Activated CD4-positive, alpha-beta T cell treated with anti-CD3 and anti-CD28 coated beads for 1 hour (primary cell): ENCODE measurements around the gene CISD3.

Experiments
- DNase-seq: peaks from one replicate; pipeline ENCODE4 v3.0.0-alpha.2; 2020

Gene CISD3

GRCh38 chr17:38729886-38730525 is at the start of gene CISD3:
TSS of gene CISD3 (plus strand) at chr17:38730341. CDS start at chr17:38730359, 18 bp downstream.
- peak; percentile 77 for DNase-seq

GRCh38 chr17:38681096-38681495 is 49.0 kb upstream of the CISD3 start:
- no peak for DNase-seq

- DNase-seq = no peak
Measured at GRCh38 chr17:38685491-38685890, 44.6 kb upstream of the CISD3 start.

GRCh38 chr17:38687286-38687685 is 42.9 kb upstream of the CISD3 start:
- no peak for DNase-seq

- DNase-seq = no peak
Measured at GRCh38 chr17:38690386-38690785, 39.8 kb upstream of the CISD3 start.

- DNase-seq = no peak
Measured at GRCh38 chr17:38691154-38691553, 39.0 kb upstream of the CISD3 start.

GRCh38 chr17:38693700-38694329 is 36.3 kb upstream of the CISD3 start:
- DNase-seq = no peak

GRCh38 chr17:38697061-38697820 is 32.9 kb upstream of the CISD3 start:
- DNase-seq = no peak

- DNase-seq = no peak
Measured at GRCh38 chr17:38698760-38699159, 31.4 kb upstream of the CISD3 start.

- DNase-seq = peak; percentile 61
Measured at GRCh38 chr17:38701504-38702165, 28.5 kb upstream of the CISD3 start.

GRCh38 chr17:38702166-38702915 is 27.8 kb upstream of the CISD3 start:
- DNase-seq = peak; percentile 69

GRCh38 chr17:38702916-38703741 is 27.0 kb upstream of the CISD3 start:
- no peak for DNase-seq

GRCh38 chr17:38703742-38704605 is 26.2 kb upstream of the CISD3 start:
- DNase-seq = peak; percentile 66

GRCh38 chr17:38704606-38705522 is 25.3 kb upstream of the CISD3 start, which contains the start of gene MLLT6:
TSS of gene MLLT6 (plus strand) at chr17:38705273. CDS start at chr17:38705633, 360 bp downstream.
- peak; percentile 73 for DNase-seq

GRCh38 chr17:38705523-38705802 is 24.7 kb upstream of the CISD3 start:
- DNase-seq = no peak

- DNase-seq = no peak
Measured at GRCh38 chr17:38705803-38706504, 24.2 kb upstream of the CISD3 start.

GRCh38 chr17:38706505-38707216 is 23.5 kb upstream of the CISD3 start:
- DNase-seq = no peak

GRCh38 chr17:38707678-38708351 is 22.3 kb upstream of the CISD3 start:
- no peak for DNase-seq
